Colonic mucosa (tissue), 4 donors: Measurements from ENCODE around the gene SPATA16. TPM values are rescaled to one million over a fixed set of nuclear protein-coding genes. Genes with fewer than 3 reads are reported as not detected.

ENCODE experiments used
- DNase-seq: peaks from one replicate; pipeline ENCODE4 v3.0.0-alpha.2; 2020
- H3K27ac ChIP-seq: fragments of 200-600 bp; one replicate; pipeline ENCODE4 v1.8.0; 2021
- H3K27me3 ChIP-seq: fragments of 200-600 bp; one replicate; pipeline ENCODE4 v1.8.0; 2021
- H3K36me3 ChIP-seq: fragments of 200-600 bp; one replicate; pipeline ENCODE4 v1.8.0; 2021
- H3K4me1 ChIP-seq: fragments of 200-600 bp; one replicate; pipeline ENCODE4 v1.8.0; 2021; ENCODE audit warnings: mild to moderate bottlenecking
- H3K4me3 ChIP-seq: fragments of 200-600 bp; one replicate; pipeline ENCODE4 v1.8.0; 2021
- H3K9ac ChIP-seq, 2 donors: one replicate each; pipeline ENCODE4 v1.7.0; 2013; ENCODE audit warnings: control low read depth in 2 of 2, low read depth in 2 of 2, low read length in 2 of 2
- H3K9me3 ChIP-seq: fragments of 200-600 bp; one replicate; pipeline ENCODE4 v1.8.0; 2021
- CTCF ChIP-seq: fragments of 200-600 bp; IDR thresholded peaks from one replicate; pipeline ENCODE4 v1.8.0; 2022; ENCODE audit warnings: antibody characterized with exemption, mild to moderate bottlenecking
- intact Hi-C: fragments of 100-400 bp; cut with DNase I; formaldehyde crosslinking; loops from one replicate; pipeline ENCODE4 v1.14.1; 2022
- total RNA-seq, 2 donors: library from RNA; stranded (reverse); fragmentation: NEBNext Ultra II Directional in 1 of 2; extraction: Animal tissue kit (Norgen Biotek cat#: 25700) in 1 of 2; gene quantifications; one replicate each; pipeline ENCODE4 v1.2.1, GENCODE V29; 2021
- donor health status: healthy.
- donor health status: DM: no; HTN: no; CAD: no.
- donor health status: DM: no; HTN: no; CAD: no.

Gene SPATA16
- total RNA-seq, 2 donors from 2014 or later: not detected

GRCh38 chr3:173004681-173005080 is 136.4 kb downstream of the SPATA16 start:
- no peak for DNase-seq
- Histone ChIP-seq H3K27me3 (no peaks in the 10 kb centered on the region), H3K4me3 (no peak overlapping the region), H3K4me1 (no peaks in the 10 kb centered on the region), H3K9me3 (no peaks in the 10 kb centered on the region), H3K36me3 (no peaks in the 10 kb centered on the region), H3K27ac (no peak overlapping the region), H3K9ac (no peak overlapping the region)
- TF ChIP-seq CTCF: no peak
- intact Hi-C loops: no loop called here

GRCh38 chr3:173003956-173004355 is 137.1 kb downstream of the SPATA16 start:
- no peak for TF ChIP-seq CTCF
- H3K4me1 ChIP-seq: no peaks in the 10 kb centered on the region
- H3K9me3 ChIP-seq: no peaks in the 10 kb centered on the region
- no peak for DNase-seq
- H3K4me3 ChIP-seq: no peak overlapping the region
- H3K27ac ChIP-seq: no peak overlapping the region
- H3K9ac ChIP-seq: no peak overlapping the region
- H3K27me3 ChIP-seq: no peaks in the 10 kb centered on the region
- intact Hi-C loops: no loop called here
- no peaks in the 10 kb centered on the region for H3K36me3 ChIP-seq

- no peak overlapping the region for H3K9ac ChIP-seq
- H3K4me3 ChIP-seq: no peak overlapping the region
- TF ChIP-seq CTCF: no peak
- intact Hi-C loops: no loop called here
- no peaks in the 10 kb centered on the region for H3K4me1 ChIP-seq
- no peaks in the 10 kb centered on the region for H3K9me3 ChIP-seq
- no peaks in the 10 kb centered on the region for H3K27me3 ChIP-seq
- H3K36me3 ChIP-seq: no peaks in the 10 kb centered on the region
- no peak overlapping the region for H3K27ac ChIP-seq
- no peak for DNase-seq
These were observed 137.6 kb downstream of the SPATA16 start for GRCh38 chr3:173003471-173003870.

- Histone ChIP-seq H3K36me3 (no peaks in the 10 kb centered on the region), H3K9ac (no peak overlapping the region), H3K27ac (no peak overlapping the region), H3K27me3 (no peaks in the 10 kb centered on the region), H3K4me1 (no peaks in the 10 kb centered on the region), H3K4me3 (no peak overlapping the region), H3K9me3 (no peaks in the 10 kb centered on the region)
- DNase-seq: no peak
- intact Hi-C loops: no loop called here
- TF ChIP-seq CTCF: no peak
These were observed 139.4 kb downstream of the SPATA16 start for GRCh38 chr3:173001622-173002021.

GRCh38 chr3:173000553-173000952 is 140.5 kb downstream of the SPATA16 start:
- Histone ChIP-seq H3K36me3 (no peaks in the 10 kb centered on the region), H3K4me1 (no peaks in the 10 kb centered on the region), H3K9ac (no peak overlapping the region), H3K9me3 (no peaks in the 10 kb centered on the region), H3K27ac (no peak overlapping the region), H3K4me3 (no peak overlapping the region), H3K27me3 (no peaks in the 10 kb centered on the region)
- no peak for DNase-seq
- intact Hi-C loops: no loop called here
- TF ChIP-seq CTCF: no peak

GRCh38 chr3:172993412-172993811 is 147.6 kb downstream of the SPATA16 start:
- Histone ChIP-seq H3K36me3 (no peaks in the 10 kb centered on the region), H3K4me3 (no peak overlapping the region), H3K27me3 (no peaks in the 10 kb centered on the region), H3K27ac (no peak overlapping the region), H3K9me3 (no peaks in the 10 kb centered on the region), H3K4me1 (no peaks in the 10 kb centered on the region), H3K9ac (no peak overlapping the region)
- no peak for TF ChIP-seq CTCF
- no peak for DNase-seq
- intact Hi-C loops: no loop called here
